ENCODE results near the gene ARL6IP5.

Gene ARL6IP5

GRCh38 chr3:69084326-69085167 is at the start of gene ARL6IP5:
ARL6IP5 (plus strand) TSS chr3:69084937; CDS start chr3:69085048, 111 bp downstream.
- DNase-seq (ENCODE audit: low read depth in 2 of 2): peak; percentile 76 to 79

GRCh38 chr3:69044608-69045007 is 40.1 kb upstream of the ARL6IP5 start:
- DNase-seq (ENCODE audit: low read depth in 2 of 2): no peak

- DNase-seq (ENCODE audit: low read depth in 2 of 2): no peak
Observed at GRCh38 chr3:69048990-69049389, 35.7 kb upstream of the ARL6IP5 start.

GRCh38 chr3:69051756-69052471 is 32.8 kb upstream of the ARL6IP5 start, which contains the start of gene TMF1:
TMF1 (minus strand) TSS chr3:69052333; CDS start chr3:69052086, 247 bp downstream.
- peak; percentile 97 for DNase-seq (ENCODE audit: low read depth in 2 of 2)

- DNase-seq (ENCODE audit: low read depth in 2 of 2): no peak
Observed at GRCh38 chr3:69052472-69052898, 32.3 kb upstream of the ARL6IP5 start.

GRCh38 chr3:69058180-69058946 is 26.4 kb upstream of the ARL6IP5 start:
- no peak for DNase-seq (ENCODE audit: low read depth in 2 of 2)

- no peak for DNase-seq (ENCODE audit: low read depth in 2 of 2)
Observed at GRCh38 chr3:69058947-69059224, 25.9 kb upstream of the ARL6IP5 start.

- no peak for DNase-seq (ENCODE audit: low read depth in 2 of 2)
Observed at GRCh38 chr3:69059688-69060087, 25.0 kb upstream of the ARL6IP5 start.

GRCh38 chr3:69063636-69064035 is 21.1 kb upstream of the ARL6IP5 start:
- no peak for DNase-seq (ENCODE audit: low read depth in 2 of 2)

GRCh38 chr3:69065318-69065964 is 19.3 kb upstream of the ARL6IP5 start:
- DNase-seq (ENCODE audit: low read depth in 2 of 2): no peak

- DNase-seq (ENCODE audit: low read depth in 2 of 2): no peak
Observed at GRCh38 chr3:69066121-69066520, 18.6 kb upstream of the ARL6IP5 start.

GRCh38 chr3:69072928-69073327 is 11.8 kb upstream of the ARL6IP5 start:
- no peak for DNase-seq (ENCODE audit: low read depth in 2 of 2)

GRCh38 chr3:69079269-69080159 is 5.2 kb upstream of the ARL6IP5 start:
- DNase-seq (ENCODE audit: low read depth in 2 of 2): no peak

GRCh38 chr3:69080233-69080920 is 4.4 kb upstream of the ARL6IP5 start, which contains the start of gene UBA3:
UBA3 (minus strand) TSS chr3:69080365; CDS start chr3:69080353, 12 bp downstream.
- peak; percentile 44 to 51 for DNase-seq (ENCODE audit: low read depth in 2 of 2)

- no peak for DNase-seq (ENCODE audit: low read depth in 2 of 2)
Observed at GRCh38 chr3:69081583-69082262, 3.0 kb upstream of the ARL6IP5 start.

- no peak for DNase-seq (ENCODE audit: low read depth in 2 of 2)
Observed at GRCh38 chr3:69082361-69082760, 2.4 kb upstream of the ARL6IP5 start.

- DNase-seq (ENCODE audit: low read depth in 2 of 2): peak; percentile 61 to 64
Observed at GRCh38 chr3:69082805-69083204, 1.9 kb upstream of the ARL6IP5 start.

GRCh38 chr3:69085168-69085832 is 563 bp downstream of the ARL6IP5 start:
- DNase-seq (ENCODE audit: low read depth in 2 of 2): no peak

Data from fibroblast of skin of left biceps (primary cell).